Type B pancreatic cell (in vitro differentiated cells): ENCODE results near the gene ITPR2. TPM values are rescaled to one million over a fixed set of nuclear protein-coding genes. Genes with fewer than 3 reads are reported as not detected.
"Not testable (repeated sequence)": the region's sequence is repeated elsewhere in the genome, so short reads cannot be mapped to it uniquely, and the experiment has no call there.

Experiments used
- DNase-seq: peaks from one replicate; pipeline ENCODE4 v3.0.0; 2021; ENCODE audit warnings: mixed read lengths; ENCODE audit not compliant: unreplicated experiment; ENCODE audit errors: extremely low spot score
- H3K27ac Mint-ChIP-seq: 2 replicates; pipeline ENCODE4 v1.8.0; 2021; ENCODE audit warnings: mild to moderate bottlenecking, mixed read lengths
- H3K27me3 Mint-ChIP-seq: 2 replicates; pipeline ENCODE4 v1.8.0; 2021; ENCODE audit warnings: mixed read lengths
- H3K36me3 Mint-ChIP-seq: 2 replicates; pipeline ENCODE4 v1.8.0; 2021; ENCODE audit warnings: mixed read lengths
- H3K4me1 Mint-ChIP-seq: one replicate; pipeline ENCODE4 v1.8.0; 2021; ENCODE audit warnings: mixed read lengths; ENCODE audit not compliant: unreplicated experiment
- H3K4me3 Mint-ChIP-seq: 2 replicates; pipeline ENCODE4 v1.8.0; 2021; ENCODE audit warnings: mild to moderate bottlenecking, mixed read lengths
- H3K9me3 Mint-ChIP-seq: 2 replicates; pipeline ENCODE4 v1.8.0; 2021; ENCODE audit warnings: mixed read lengths
- CTCF ChIP-seq: fragments of 200-600 bp; sonication (generic); conservative IDR thresholded peaks from 2 replicates; pipeline ENCODE4 v1.5.0; 2021; ENCODE audit warnings: antibody characterized with exemption, mild to moderate bottlenecking
- total RNA-seq: library from RNA; stranded (reverse); gene quantifications from 2 replicates; pipeline ENCODE4 v1.2.1, GENCODE V29; 2021; ENCODE audit warnings: low replicate concordance

ITPR2 gene
- total RNA-seq, 1 donor from 2014 or later, result 33.7 TPM

- no peaks in the 10 kb centered on the region for H3K9me3 Mint-ChIP-seq
- no peak overlapping the region for H3K4me3 Mint-ChIP-seq
- H3K27ac Mint-ChIP-seq, result no peak overlapping the region
- DNase-seq, result no peak
- TF ChIP-seq CTCF, result no peak
- H3K36me3 Mint-ChIP-seq, result peaks cover 17% of the 10 kb centered on the region
- no peaks in the 10 kb centered on the region for H3K4me1 Mint-ChIP-seq
- no peaks in the 10 kb centered on the region for H3K27me3 Mint-ChIP-seq
Observed at GRCh38 chr12:26611598-26611997, 221.4 kb downstream of the ITPR2 start.

GRCh38 chr12:26610774-26611173 lies 222.2 kb downstream of the ITPR2 start:
- Mint-ChIP-seq H3K27me3 (no peaks in the 10 kb centered on the region), H3K9me3 (no peaks in the 10 kb centered on the region), H3K27ac (no peak overlapping the region), H3K4me3 (no peak overlapping the region), H3K4me1 (no peaks in the 10 kb centered on the region), H3K36me3 (peaks cover 20% of the 10 kb centered on the region)
- TF ChIP-seq CTCF, result no peak
- no peak for DNase-seq

GRCh38 chr12:26609986-26610385 lies 223.0 kb downstream of the ITPR2 start:
- Mint-ChIP-seq H3K4me1 (no peaks in the 10 kb centered on the region), H3K36me3 (peaks cover 17% of the 10 kb centered on the region), H3K9me3 (no peaks in the 10 kb centered on the region), H3K27me3 (no peaks in the 10 kb centered on the region), H3K27ac (no peak overlapping the region), H3K4me3 (no peak overlapping the region)
- no peak for DNase-seq
- no peak for TF ChIP-seq CTCF

GRCh38 chr12:26608706-26609105 lies 224.3 kb downstream of the ITPR2 start:
- TF ChIP-seq CTCF, result no peak
- Mint-ChIP-seq H3K4me3 (no peak overlapping the region), H3K27me3 (no peaks in the 10 kb centered on the region), H3K36me3 (peaks cover 16% of the 10 kb centered on the region), H3K4me1 (no peaks in the 10 kb centered on the region), H3K9me3 (no peaks in the 10 kb centered on the region), H3K27ac (no peak overlapping the region)
- no peak for DNase-seq

- no peak for TF ChIP-seq CTCF
- no peaks in the 10 kb centered on the region for H3K4me1 Mint-ChIP-seq
- H3K27me3 Mint-ChIP-seq, result no peaks in the 10 kb centered on the region
- H3K4me3 Mint-ChIP-seq, result no peak overlapping the region
- no peaks in the 10 kb centered on the region for H3K9me3 Mint-ChIP-seq
- DNase-seq, result no peak
- H3K36me3 Mint-ChIP-seq, result peaks cover 20% of the 10 kb centered on the region
- H3K27ac Mint-ChIP-seq, result no peak overlapping the region
Observed at GRCh38 chr12:26608273-26608672, 224.7 kb downstream of the ITPR2 start.

- no peaks in the 10 kb centered on the region for H3K27me3 Mint-ChIP-seq
- no peaks in the 10 kb centered on the region for H3K4me1 Mint-ChIP-seq
- peaks cover 25% of the 10 kb centered on the region for H3K36me3 Mint-ChIP-seq
- no peaks in the 10 kb centered on the region for H3K9me3 Mint-ChIP-seq
- H3K4me3 Mint-ChIP-seq, result no peak overlapping the region
- DNase-seq, result no peak
- no peak overlapping the region for H3K27ac Mint-ChIP-seq
- TF ChIP-seq CTCF, result no peak
Observed at GRCh38 chr12:26606911-26607310, 226.1 kb downstream of the ITPR2 start.

GRCh38 chr12:26604813-26605212 lies 228.2 kb downstream of the ITPR2 start:
- not testable (repeated sequence) for H3K4me3 Mint-ChIP-seq, H3K27ac Mint-ChIP-seq, DNase-seq, H3K27me3 Mint-ChIP-seq, H3K4me1 Mint-ChIP-seq, H3K9me3 Mint-ChIP-seq
- H3K36me3 Mint-ChIP-seq, result peaks cover 40% of the 10 kb centered on the region
